Right atrium auricular region (tissue), 2 donors: ENCODE data around the gene BRSK2. TPM values are rescaled to one million over a fixed set of nuclear protein-coding genes. Genes with fewer than 3 reads are reported as not detected.
"Not testable (repeated sequence)": the region's sequence is repeated elsewhere in the genome, so short reads cannot be mapped to it uniquely, and the experiment has no call there.

Experiments used
- DNase-seq: peaks from one replicate; pipeline ENCODE4 v3.0.0-alpha.2; 2019; ENCODE audit warnings: low spot score
- H3K27ac ChIP-seq, 2 donors: fragments of 200-600 bp; sonication (generic); 1 replicate in 1 of 2; 2 replicates in 1 of 2; pipeline ENCODE4 v1.5.1; 2016 to 2019
- H3K27me3 ChIP-seq, 2 donors: fragments of 200-600 bp; sonication (generic); one replicate each; pipeline versions ENCODE4 v1.5.1 to v1.6.0; 2017 to 2019
- H3K36me3 ChIP-seq: fragments of 200-600 bp; sonication (generic); one replicate; pipeline ENCODE4 v1.5.1; 2016
- H3K4me1 ChIP-seq, 2 donors: fragments of 200-600 bp; sonication (generic); one replicate each; pipeline versions ENCODE4 v1.5.1 to v1.6.0; 2017 to 2019
- H3K4me3 ChIP-seq, 2 donors: fragments of 200-600 bp; sonication (generic); 1 replicate in 1 of 2; 2 replicates in 1 of 2; pipeline ENCODE4 v1.5.1; 2017 to 2019; ENCODE audit warnings: mild to moderate bottlenecking in 1 of 2, moderate library complexity in 1 of 2
- H3K9me3 ChIP-seq, 2 donors: fragments of 200-600 bp; sonication (generic); one replicate each; pipeline ENCODE4 v1.5.1; 2019
- CTCF ChIP-seq, 2 donors: fragments of 200-600 bp; sonication (generic); IDR thresholded peaks; one replicate each; pipeline ENCODE4 v1.5.1; 2019; ENCODE audit warnings: antibody characterized with exemption in 2 of 2
- total RNA-seq, 2 donors: library from RNA; depleted of rRNA; stranded (reverse); fragments of >200 nt; gene quantifications; one replicate each; pipeline ENCODE4 v1.1.0, GENCODE V29; 2016

BRSK2 gene
- total RNA-seq, 2 donors from 2014 or later = 0.19 to 0.51 TPM

DNA sequence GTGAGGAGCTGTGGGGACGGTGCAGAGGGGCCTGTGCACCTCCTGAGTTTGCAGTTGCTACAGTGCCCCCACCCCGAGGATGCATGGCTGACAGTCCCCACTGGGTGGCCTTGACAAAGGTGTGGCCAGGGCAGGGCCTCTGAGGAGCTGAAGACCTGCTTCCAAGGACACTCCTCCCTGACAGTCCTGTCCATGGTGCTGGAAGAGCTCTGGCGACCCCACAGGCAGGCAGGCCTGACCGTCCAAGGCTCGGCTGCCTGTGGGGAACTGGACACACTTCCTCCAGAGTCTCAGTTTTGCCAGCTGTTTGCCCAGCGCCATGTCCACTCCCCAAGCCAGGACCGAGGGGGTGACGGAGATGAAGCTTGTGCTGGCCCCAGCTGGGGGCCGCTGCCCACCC, 32.7 kb downstream of the BRSK2 start:
- no peak overlapping the region for H3K4me3 ChIP-seq
- no peaks in the 10 kb centered on the region for H3K36me3 ChIP-seq
- no peaks in the 10 kb centered on the region for H3K4me1 ChIP-seq
- DNase-seq = no peak
- H3K27ac ChIP-seq = no peak overlapping the region
- peaks cover 9 to 25% of the 10 kb centered on the region in 2 donors for H3K9me3 ChIP-seq
- TF ChIP-seq CTCF (IDR thresholded peaks at IDR 0.05) = no peak
- H3K27me3 ChIP-seq = no peaks in the 10 kb centered on the region

DNA sequence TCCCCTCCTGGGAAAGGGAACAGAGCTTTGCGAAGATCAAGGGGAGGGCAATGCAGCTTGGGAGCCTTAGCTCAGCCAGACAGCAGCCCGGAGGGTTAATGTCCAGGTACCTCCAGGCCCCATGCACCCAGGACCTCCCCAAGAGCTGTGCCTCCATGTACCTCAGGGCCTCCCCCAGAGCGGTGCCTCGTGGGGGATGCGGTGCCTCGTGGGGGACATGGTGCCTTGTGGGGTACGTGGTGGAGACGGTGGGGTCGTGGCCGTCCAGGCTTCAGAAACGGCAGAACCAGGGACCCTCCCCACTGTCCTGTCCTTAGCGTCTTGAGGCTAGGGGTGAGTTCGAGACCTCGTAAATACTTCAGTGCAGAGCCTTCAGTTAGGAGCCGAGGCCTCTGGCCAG, 33.2 kb downstream of the BRSK2 start:
- DNase-seq = no peak
- Histone ChIP-seq H3K4me3 (no peak overlapping the region), H3K27ac (no peak overlapping the region), H3K27me3 (no peaks in the 10 kb centered on the region), H3K4me1 (no peaks in the 10 kb centered on the region), H3K36me3 (no peaks in the 10 kb centered on the region), H3K9me3 (peaks cover 9 to 20% of the 10 kb centered on the region in 2 donors)
- TF ChIP-seq CTCF (IDR thresholded peaks at IDR 0.05) = no peak

DNA sequence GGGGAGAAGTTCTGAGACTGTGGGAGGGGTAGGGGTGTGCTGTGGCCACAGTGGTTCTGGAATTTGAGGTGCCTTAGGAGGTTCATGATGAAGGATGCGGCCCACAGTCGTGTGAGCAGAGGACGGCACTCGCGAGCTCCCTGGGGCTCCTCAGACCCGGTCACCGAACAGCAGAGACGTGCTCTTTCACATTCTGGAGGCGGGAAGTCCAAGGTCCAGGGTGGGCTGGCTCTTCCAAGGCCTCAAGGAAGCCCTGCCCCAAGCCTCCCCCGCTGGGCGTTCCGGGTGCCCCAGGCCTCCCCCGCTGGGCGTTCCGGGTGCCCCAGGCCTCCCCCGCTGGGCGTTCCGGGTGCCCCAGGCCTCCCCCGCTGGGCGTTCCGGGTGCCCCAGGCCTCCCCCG, 33.7 kb downstream of the BRSK2 start:
- peaks cover 5 to 16% of the 10 kb centered on the region in 2 donors for H3K9me3 ChIP-seq
- not testable (repeated sequence) for H3K4me3 ChIP-seq, H3K4me1 ChIP-seq, DNase-seq, H3K27ac ChIP-seq, H3K27me3 ChIP-seq, H3K36me3 ChIP-seq

DNA sequence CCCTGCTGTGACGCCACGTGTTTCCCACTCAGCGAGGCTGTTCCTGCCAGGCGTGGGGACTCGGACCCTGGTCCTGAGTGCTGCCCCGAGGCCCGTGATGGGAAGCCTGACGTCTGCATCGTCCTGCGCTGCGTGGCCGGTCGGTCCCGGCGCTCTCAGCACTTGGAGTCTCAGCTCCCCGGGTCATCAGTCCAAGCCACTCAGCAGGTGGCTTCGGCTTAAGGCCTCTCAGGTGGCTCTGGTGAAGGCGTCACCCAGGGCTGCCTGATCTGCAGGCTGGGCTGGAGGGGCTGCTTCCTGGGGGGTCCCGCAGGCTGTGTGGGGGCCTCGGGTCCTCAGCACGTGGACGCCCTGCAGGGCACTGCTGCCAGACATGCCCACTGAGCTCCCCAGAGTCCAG, 35.3 kb downstream of the BRSK2 start:
- Histone ChIP-seq H3K36me3 (no peaks in the 10 kb centered on the region), H3K27me3 (no peaks in the 10 kb centered on the region), H3K9me3 (peaks cover 0 to under 1% of the 10 kb centered on the region in 2 donors), H3K4me1 (no peaks in the 10 kb centered on the region), H3K27ac (no peak overlapping the region), H3K4me3 (no peak overlapping the region)
- no peak for TF ChIP-seq CTCF (IDR thresholded peaks at IDR 0.05)
- DNase-seq = no peak

DNA sequence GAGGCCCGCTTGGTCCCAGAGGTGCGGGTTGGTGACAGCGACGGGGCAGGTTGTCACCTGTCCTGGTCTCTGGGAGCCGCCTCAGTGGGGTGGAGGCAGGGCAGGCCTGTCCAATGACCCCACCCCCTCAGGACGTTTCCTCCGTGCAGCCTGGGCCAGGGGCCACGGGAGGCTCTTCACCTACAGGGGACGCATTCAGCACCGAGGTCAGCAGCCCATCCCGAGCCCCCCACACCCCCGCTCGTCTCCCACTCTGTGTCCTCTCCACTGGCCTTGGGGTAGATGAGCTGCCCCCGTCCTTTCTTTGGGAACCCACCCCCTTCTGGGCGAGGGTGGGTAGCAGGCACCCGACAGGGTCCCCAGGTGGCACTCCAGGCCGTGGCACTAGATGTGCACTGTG, 35.7 kb downstream of the BRSK2 start:
- Histone ChIP-seq H3K4me3 (no peak overlapping the region), H3K27ac (no peak overlapping the region), H3K9me3 (no peaks in the 10 kb centered on the region), H3K27me3 (no peaks in the 10 kb centered on the region), H3K4me1 (no peaks in the 10 kb centered on the region), H3K36me3 (no peaks in the 10 kb centered on the region)
- TF ChIP-seq CTCF (IDR thresholded peaks at IDR 0.05) = no peak
- no peak for DNase-seq

DNA sequence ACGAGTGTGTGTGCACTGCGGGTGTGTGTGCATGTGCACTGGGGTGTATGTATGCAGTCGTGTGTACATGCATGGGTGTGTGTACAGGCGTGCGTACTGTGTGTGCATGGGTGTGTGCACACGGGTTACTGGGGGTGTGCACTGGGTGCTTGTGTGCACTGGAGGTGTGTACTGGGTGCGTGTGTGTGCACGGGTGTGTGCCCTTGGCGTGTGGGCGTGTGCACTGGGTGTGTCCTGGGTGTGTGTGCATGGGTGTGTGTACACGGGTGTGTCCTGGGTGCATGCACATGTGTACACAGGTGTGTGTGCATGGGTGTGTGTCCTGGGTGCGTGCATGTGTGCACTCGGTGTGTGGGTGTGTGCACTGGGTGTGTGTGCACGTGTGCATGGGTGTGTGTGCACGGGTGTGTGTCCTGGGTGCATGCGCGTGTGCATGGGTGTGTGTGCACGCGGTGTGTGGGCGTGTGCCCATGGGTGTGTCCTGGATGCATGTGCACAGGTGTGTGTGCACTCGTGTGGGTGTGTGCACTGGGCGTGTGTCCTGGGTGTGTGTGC, 39.1 kb downstream of the BRSK2 start:
- no peaks in the 10 kb centered on the region for H3K4me1 ChIP-seq
- no peak overlapping the region for H3K4me3 ChIP-seq
- H3K27ac ChIP-seq = no peak overlapping the region
- no peak for TF ChIP-seq CTCF (IDR thresholded peaks at IDR 0.05)
- DNase-seq = no peak
- H3K36me3 ChIP-seq = no peaks in the 10 kb centered on the region
- no peaks in the 10 kb centered on the region for H3K9me3 ChIP-seq
- no peaks in the 10 kb centered on the region for H3K27me3 ChIP-seq
